Neutrophil (primary cell): ENCODE data around the gene CHMP3.
"Not testable (repeated sequence)": the region's sequence is repeated elsewhere in the genome, so short reads cannot be mapped to it uniquely, and the experiment has no call there.

Experiments
- H3K27ac ChIP-seq: fragments of 200-600 bp; sonication (generic); 2 replicates; pipeline ENCODE4 v1.5.1; 2016; ENCODE audit warnings: mild to moderate bottlenecking, moderate library complexity
- H3K27me3 ChIP-seq: fragments of 200-600 bp; sonication (generic); 2 replicates; pipeline ENCODE4 v1.6.0; 2016; ENCODE audit warnings: mild to moderate bottlenecking
- H3K36me3 ChIP-seq: fragments of 200-600 bp; sonication (generic); 2 replicates; pipeline ENCODE4 v1.5.1; 2017
- H3K4me1 ChIP-seq, 2 experiments: fragments of 200-600 bp in 1 of 2; sonication (generic) in 1 of 2; 1 replicate in 1 of 2; 2 replicates in 1 of 2; pipeline versions ENCODE4 v1.5.1 to v1.6.1; 2013 to 2016; ENCODE audit warnings: low read depth in 1 of 2, low read length in 1 of 2, mild to moderate bottlenecking in 1 of 2, moderate library complexity in 1 of 2; ENCODE audit not compliant: control insufficient read depth in 1 of 2, insufficient read depth in 1 of 2
- H3K4me3 ChIP-seq, 2 experiments: fragments of 200-600 bp in 1 of 2; sonication (generic) in 1 of 2; 1 replicate in 1 of 2; 2 replicates in 1 of 2; pipeline ENCODE4 v1.5.1; 2013 to 2016; ENCODE audit warnings: low read depth in 1 of 2, low read length in 1 of 2, mild to moderate bottlenecking in 1 of 2, moderate library complexity in 1 of 2
- H3K9me3 ChIP-seq: fragments of 200-600 bp; sonication (generic); 2 replicates; pipeline ENCODE4 v1.5.1; 2016
- CTCF ChIP-seq: fragments of 200-600 bp; sonication (generic); IDR thresholded peaks from 2 replicates; pipeline ENCODE4 v1.5.1; 2016; ENCODE audit warnings: antibody characterized with exemption

Gene CHMP3

DNA sequence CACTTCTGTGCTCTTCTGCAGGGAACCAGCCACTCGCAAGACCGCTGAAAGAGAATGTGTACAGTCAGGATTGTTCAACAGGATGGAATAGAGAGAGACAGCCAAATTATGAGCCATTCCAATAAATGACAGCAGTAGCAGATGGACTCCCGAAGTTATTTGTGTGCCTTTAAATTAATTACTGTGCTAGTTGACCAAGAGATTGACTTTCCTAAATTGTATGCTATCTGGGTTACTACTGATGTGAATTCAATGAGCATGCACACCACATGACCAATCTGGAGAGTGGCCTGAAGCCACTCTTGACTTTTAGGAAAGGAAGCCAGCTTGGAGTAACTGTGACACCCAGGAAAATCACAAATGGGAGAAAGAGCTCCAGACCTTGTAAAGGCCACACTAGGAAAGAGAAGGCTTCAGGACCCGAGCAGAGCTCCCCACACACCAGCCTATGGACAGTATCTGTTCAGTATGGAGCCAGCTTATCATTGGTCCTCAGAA, 52.8 kb downstream of the CHMP3 start:
- Histone ChIP-seq H3K9me3 (no peaks in the 10 kb centered on the region), H3K27me3 (no peaks in the 10 kb centered on the region), H3K4me1 (no peaks in the 10 kb centered on the region), H3K4me3 (no peak overlapping the region), H3K27ac (no peak overlapping the region), H3K36me3 (peaks cover 48% of the 10 kb centered on the region)
- no peak for TF ChIP-seq CTCF

- H3K27ac ChIP-seq: no peak overlapping the region
- H3K27me3 ChIP-seq: no peaks in the 10 kb centered on the region
- H3K9me3 ChIP-seq: no peaks in the 10 kb centered on the region
- no peaks in the 10 kb centered on the region for H3K4me1 ChIP-seq
- H3K36me3 ChIP-seq: peaks cover 72% of the 10 kb centered on the region
- H3K4me3 ChIP-seq: no peak overlapping the region
- TF ChIP-seq CTCF: no peak
These were observed 55.6 kb downstream of the CHMP3 start for GRCh38 chr2:86507600-86507999.

DNA sequence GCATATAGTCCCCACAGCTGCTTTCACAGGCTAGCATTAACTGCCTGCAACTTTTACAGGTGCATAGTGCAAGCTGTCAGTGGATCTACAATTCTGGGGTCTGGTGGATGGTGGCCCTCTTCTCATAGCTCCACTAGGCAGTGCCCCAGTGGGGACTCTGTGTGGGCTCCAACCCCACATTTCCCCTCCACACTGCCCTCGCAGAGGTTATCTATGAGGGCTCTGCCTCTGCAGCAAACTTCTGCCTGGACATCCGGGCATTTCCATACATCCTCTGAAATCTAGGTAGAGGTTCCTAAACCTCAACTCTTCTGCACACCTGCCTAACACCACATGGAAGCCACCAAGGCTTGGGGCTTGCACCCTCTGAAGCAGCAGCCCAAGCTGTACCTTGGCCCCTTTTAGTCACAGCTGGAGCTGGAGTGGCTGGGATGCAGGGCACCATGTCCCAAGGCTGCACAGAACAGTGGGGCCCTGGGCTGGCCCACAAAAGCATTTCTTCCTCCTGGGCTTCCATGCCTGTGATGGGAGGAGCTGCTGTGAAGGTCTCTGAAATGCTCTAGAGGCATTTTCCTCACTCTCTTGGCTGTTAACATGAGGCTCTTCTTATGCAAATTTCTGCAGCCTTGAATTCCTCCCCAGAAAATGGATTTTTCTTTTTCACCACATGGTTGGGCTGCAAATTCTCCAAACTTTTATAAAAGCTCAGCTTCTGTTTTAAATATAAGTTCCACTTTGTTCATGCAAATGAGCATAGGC, 62.7 kb downstream of the CHMP3 start:
- Histone ChIP-seq H3K4me3 (no peak overlapping the region), H3K27me3 (no peaks in the 10 kb centered on the region), H3K27ac (no peak overlapping the region), H3K36me3 (peaks cover 68% of the 10 kb centered on the region), H3K9me3 (no peaks in the 10 kb centered on the region), H3K4me1 (no peaks in the 10 kb centered on the region)
- no peak for TF ChIP-seq CTCF

DNA sequence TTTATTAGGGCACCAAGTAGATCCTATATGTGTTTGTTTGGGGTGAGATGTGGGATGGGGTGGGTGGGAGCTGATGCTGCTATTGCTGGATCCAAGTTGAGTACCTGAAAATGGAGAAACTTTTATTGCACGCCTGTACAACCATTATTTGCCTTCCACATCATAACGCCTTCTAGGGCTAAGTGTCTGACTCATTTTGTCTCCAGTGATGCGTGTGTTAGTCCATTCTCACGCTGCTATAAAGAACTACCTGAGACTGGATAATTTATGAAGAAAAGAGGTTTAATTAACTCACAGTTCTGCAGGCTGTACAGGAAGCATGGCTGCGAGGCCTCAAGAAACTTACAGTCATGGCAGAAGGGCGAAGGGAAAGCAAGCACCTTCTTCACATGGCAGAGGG, 63.9 kb downstream of the CHMP3 start:
- no peak overlapping the region for H3K27ac ChIP-seq
- no peaks in the 10 kb centered on the region for H3K9me3 ChIP-seq
- no peak for TF ChIP-seq CTCF
- no peaks in the 10 kb centered on the region for H3K4me1 ChIP-seq
- no peak overlapping the region for H3K4me3 ChIP-seq
- no peaks in the 10 kb centered on the region for H3K27me3 ChIP-seq
- peaks cover 56% of the 10 kb centered on the region for H3K36me3 ChIP-seq

DNA sequence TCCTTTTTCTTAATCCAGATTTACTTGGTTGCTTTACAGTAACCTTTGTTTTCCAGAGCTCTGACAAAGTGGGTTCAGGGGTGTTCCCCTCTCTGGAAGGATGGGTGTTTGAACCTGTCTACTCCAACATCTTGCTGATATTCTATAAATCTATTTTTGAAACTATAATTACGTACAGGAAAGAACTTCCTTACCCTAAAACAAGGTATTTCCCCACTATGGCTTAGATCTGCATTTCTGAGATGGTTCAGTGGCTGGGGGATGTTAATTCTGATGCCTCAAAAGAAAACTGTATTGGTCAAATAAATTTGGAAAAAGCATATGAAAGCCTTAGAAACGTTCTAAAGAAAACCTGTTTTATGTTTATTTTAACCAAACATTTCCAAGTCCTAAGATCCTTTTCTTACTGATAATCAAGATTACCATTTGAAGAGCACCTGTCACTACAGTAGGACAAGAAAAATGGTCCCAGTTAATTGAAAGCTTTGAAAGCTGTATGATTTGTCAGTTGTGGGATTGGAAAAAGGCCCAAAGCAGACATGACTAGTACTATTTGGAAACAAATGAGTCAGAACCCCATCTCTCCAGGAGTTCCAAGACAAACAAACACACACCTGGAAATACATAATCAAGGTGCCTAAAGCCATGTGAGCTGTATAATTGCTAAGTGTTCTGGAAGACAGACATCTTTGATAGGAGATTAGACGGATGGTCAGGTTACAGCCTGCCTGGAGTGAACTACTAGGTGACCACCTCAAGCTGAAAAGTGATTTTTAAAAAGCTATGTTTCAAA, 64.6 kb downstream of the CHMP3 start:
- Histone ChIP-seq H3K27ac (no peak overlapping the region), H3K4me1 (no peaks in the 10 kb centered on the region), H3K4me3 (no peak overlapping the region), H3K9me3 (no peaks in the 10 kb centered on the region), H3K27me3 (no peaks in the 10 kb centered on the region), H3K36me3 (peaks cover 51% of the 10 kb centered on the region)
- TF ChIP-seq CTCF: no peak

GRCh38 chr2:86496391-86496790, 66.9 kb downstream of the CHMP3 start:
- not testable (repeated sequence) for H3K27me3 ChIP-seq, H3K27ac ChIP-seq, H3K4me1 ChIP-seq, H3K4me3 ChIP-seq, H3K9me3 ChIP-seq
- peaks cover 55% of the 10 kb centered on the region for H3K36me3 ChIP-seq
